ENCODE data around the gene TRAPPC6A.

The TRAPPC6A gene

DNA sequence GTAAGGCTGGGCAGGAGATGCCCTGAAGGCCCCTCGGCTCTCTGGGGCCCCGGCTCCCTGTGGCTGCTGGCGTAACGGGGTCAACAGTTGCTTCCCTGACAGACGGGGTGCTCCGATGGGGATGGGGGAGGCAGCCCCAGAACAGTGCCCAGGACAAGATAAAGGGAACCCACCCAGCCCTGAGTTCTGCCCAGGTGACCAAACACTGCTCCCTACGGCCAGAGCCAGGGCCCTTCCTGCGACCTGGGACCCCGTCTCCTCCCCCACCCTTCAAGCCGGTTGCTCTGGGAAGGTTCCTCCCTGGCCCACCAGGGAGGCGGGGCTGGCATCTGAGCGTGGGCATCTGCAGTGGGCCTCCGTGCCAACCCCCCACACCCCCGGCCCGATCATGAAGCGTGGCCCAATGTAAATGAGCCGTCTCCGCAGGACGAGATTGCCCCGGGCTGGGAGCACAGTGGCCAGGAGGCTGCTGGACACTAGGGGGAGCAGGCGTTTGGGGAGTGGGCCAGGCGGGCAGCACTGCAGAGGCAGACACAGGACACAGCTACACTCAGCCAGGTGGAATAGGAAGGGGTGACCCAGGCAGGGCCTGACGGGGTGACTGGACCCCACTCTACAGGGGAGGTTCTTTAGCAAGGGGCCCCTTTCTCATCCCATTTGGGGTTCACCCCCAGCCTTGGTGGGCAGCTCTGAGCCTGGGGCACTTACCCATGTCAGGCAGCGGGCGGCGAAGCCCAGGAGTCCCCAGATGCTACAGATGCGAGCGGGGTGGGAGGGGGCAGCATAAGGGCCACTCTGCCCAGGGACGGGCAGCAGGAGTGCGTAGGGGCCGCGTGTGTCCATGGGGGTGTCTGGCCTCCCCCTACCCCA is 16.1 kb downstream of the TRAPPC6A start:
- DNase-seq: no peak

DNA sequence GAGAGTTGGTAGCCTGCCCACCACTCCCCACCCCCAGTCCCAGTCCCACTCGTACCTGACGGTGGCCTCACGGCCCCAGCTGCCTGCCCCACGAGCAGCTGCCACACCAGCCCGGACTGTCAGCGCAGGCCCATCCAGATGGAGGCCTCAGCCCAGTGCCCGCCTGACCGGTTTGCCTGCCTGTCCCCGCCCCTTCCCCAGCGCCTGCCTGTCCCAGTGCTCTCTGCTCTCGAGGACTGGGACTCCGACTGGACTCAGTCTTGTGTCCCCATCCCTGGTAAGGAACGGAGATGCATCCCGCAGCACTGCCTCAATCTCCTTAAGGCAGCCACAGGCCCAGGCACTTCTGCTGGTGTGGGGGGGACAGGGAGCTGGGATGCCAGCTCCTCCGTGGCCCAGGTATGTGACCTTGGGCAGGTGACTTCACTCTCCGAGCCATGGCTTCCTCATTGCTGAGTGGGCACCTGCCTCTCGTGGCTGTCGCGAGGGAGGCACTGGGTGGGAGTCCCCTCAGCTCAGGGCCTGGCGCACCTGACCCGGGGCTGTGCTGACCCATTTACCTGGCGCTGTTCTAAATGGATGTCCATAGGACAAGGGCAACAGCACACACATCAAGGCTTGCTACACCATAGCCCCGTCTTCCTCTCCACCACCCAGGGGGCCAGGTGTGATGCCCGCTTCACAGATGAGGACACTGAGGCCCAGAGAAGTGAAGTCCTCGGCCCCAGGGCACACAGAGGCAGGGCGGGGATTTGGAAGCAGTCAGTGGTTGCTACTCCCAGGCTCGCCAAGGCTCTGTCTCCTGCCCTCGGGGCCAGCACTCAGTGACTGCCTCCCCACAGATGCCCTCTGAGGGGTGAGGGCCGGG is 16.9 kb downstream of the TRAPPC6A start, which contains the start of gene NKPD1:
TSS of gene NKPD1 (minus strand) at position 113 of the 868 bp plus-strand sequence. CDS start 832 bp downstream, outside the sequence.
- no peak for DNase-seq

GRCh38 chr19:45159971-45160324 is 18.1 kb downstream of the TRAPPC6A start:
- DNase-seq: no peak

DNA sequence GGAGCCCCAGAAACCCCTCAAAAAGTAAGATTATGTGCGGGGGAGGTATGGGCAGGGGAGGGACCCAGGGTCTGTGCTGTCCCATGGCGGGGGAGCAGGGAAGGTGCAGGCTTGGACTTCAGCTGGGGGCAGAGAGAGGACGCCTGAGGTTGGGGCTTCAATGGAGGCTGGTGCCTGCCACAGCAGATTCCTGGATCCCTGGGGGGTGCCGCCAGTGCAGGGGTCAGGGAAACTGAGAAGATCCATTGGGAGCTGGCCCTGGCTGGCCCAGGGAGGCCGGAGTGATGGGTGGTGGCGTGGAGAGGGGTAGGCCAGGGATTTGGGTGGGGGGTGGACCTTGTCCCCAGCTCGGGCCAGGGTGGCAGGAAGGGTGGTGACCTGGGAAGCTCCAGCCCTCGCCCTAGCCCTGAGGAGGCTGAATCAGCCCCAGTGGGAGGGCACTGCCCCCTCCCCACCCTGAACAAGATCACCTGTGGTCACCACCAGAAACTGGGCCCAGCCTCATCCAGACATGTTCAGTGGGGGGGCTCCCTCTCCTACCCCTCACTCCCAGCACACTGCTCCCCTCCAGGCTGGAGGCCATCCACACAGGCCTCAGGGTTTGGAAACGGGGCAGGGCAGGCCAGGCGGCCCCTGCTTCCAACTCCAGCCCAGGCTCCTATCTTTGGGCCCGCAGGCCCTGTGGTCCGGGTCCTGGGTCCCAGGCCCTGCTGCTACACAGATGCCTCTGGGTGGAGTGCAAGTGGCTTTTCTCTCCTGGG is 18.6 kb downstream of the TRAPPC6A start:
- no peak for DNase-seq

- no peak for DNase-seq
Observed at GRCh38 chr19:45158503-45159209, 19.4 kb downstream of the TRAPPC6A start.

- DNase-seq: no peak
Observed at GRCh38 chr19:45156751-45157150, 21.3 kb downstream of the TRAPPC6A start.

GRCh38 chr19:45156011-45156630 is 21.9 kb downstream of the TRAPPC6A start:
- DNase-seq: no peak

DNA sequence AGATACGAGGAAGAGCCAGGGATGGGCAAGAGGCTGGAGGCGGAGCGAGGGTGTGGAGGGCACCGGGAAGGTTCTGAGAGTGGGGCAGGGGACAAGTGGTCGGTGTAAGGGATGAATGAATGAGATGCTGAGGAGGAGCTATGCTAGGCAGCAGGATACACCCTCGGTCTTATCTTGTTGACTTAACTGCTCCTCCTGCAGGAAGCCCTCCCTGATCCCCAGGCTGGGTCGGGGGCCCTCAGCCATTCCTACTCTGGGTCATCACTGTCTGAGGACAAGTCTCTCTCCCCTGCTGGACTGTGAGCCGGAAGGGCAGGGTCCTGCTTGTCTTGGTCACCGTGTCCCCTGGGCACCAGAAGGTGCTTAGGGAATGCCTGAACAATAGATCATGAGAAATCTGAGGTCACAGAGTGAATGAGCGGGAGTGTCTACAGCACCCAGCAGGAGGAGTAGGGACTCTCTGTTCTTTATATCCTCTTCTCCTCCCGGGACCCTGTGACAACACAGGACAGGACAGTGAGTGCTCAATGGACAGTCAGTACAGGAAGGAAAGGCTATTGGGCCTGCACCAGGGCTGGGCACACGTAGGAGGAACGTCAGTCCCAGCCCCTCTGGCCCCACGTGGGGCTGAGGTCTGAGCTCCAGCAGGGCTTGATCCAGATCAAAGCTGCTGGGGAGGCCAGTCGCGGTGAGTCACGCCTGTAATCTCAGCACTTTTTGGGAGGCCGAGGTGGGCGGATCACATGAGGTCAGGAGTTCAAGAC is 23.8 kb downstream of the TRAPPC6A start:
- DNase-seq: no peak

DNA sequence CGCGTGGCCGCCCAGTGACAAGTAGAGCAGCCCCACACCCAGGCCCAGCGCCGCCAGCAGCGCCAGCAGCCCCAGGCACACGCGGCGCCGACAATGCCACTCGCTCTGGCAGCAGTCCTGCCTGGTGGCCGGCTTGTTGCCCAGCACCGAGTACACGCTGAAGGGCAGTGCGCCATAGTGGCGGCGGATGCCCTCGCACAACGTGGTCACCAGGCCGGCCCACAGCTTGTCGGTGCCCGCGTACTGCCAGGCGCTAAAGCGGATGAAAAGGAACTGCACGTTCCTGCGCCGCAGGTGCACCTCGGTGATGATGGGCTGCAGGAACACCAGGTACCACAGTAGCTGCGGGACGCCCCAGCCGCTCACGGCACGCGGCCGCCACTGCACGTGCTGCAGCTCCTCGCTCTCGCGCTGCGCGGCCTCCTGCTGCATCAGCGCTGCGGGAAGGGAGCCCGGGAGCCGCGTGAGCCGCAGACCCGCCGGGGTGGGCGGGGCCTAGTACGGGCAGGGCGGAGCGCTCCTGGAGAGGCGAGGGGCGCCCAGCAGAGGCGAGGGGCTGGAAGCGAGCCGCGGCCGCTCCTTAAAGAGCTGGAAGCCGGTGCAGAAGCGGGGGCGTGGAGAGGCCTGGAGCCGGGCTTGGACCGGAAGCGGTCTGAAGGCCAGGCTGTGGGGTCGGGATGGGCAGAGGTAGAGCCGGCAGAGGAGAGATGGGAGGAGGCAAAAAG is 24.5 kb downstream of the TRAPPC6A start:
- DNase-seq: peak; percentile 54

DNA sequence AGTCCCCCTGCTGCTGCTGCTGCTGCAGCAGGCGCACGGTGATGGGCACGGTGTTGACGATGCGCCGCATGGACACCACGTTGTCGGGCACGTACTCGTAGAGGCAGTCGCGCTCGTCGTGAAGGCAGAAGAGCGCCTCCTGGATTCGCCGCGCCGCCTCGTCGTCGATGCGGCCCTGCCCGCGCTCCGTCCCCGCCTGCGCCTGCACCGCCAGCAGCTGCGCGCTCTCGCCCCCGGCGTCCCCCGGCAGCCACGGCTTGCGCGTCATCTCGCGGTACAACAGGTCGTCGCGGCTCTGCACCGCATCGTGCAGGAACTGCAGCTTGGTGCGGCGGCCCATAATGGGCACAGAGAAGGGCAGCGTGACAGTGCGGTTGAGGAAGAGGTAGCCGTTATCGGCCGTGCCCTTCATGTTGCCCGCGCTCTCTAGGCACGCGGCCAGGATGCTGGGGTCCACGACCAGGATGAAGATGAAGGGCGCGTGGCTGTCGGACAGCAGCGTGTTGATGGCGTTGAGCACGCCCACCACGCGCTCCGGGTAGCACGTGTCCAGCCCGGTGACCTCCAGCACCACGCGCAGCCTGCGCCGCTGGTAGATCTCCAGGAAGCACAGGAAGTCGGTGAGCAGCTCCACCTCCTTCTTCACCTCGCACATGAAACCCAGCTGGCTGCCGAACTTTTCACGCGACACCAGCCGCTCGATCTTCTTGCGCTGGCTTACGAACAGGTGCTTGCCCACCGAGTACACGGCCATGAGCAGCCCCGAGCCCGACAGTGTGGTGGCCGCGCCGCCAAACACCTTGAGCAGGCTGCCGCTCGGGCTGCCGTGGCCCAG is 25.3 kb downstream of the TRAPPC6A start:
- DNase-seq: peak; percentile 59

GRCh38 chr19:45151821-45152503 is 26.1 kb downstream of the TRAPPC6A start:
- no peak for DNase-seq

GRCh38 chr19:45151320-45151719 is 26.7 kb downstream of the TRAPPC6A start:
- DNase-seq: no peak

- no peak for DNase-seq
Observed at GRCh38 chr19:45150751-45151281, 27.2 kb downstream of the TRAPPC6A start.

DNA sequence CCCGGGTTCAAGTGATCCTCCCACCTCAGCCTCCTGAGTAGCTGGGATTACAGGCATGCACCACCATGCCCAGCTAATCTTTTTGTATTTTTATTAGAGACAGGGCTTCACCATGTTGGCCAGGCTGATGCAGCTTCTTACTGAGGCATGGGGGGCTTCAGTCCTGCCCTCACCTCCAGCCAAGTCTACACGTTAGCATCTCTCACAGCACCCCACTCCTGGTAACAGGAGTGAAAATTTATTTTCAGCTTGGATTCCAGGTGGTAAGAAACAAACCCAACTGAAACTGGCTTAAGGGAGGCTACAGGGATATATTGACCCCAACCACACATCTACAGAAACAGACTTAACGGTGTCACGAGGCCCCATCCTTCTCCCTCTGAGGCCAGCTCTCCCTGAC is 27.9 kb downstream of the TRAPPC6A start:
- DNase-seq: no peak

DNA sequence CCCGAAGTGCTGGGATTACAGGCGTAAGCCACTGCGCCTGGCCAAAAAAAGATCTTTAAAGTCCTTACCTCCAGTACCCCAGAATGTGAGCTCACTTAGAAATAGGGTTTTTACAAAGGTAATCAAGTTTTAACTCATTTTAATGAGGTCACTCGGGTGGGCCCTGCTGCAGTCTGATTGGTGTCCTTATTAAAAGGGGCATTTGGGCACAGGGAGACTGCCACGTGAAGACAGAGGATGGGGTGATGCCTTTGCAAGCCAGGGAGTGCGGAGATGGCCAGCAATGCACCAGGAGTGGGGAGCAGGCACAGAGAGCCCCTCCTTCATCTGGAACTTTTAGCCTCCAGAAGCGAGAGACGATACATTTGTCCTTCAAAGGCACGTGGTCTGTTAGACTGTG is 28.9 kb downstream of the TRAPPC6A start:
- no peak for DNase-seq

- no peak for DNase-seq
Observed at GRCh38 chr19:45147835-45148676, 30.0 kb downstream of the TRAPPC6A start.

- no peak for DNase-seq
Observed at GRCh38 chr19:45146741-45147205, 31.3 kb downstream of the TRAPPC6A start.

Measured in activated CD8-positive, alpha-beta memory T cell treated with anti-CD3 and anti-CD28 coated beads, Interleukin-2, amount 50 U/mL, for 4 hours (primary cell).